NOMO-1 treated with dmso at 0.1 percent for 144 hours (cell line): Measurements from ENCODE around the gene PNPLA2.
A peak's percentile ranks its signal among the peaks of the same experiment; 100 is the strongest.

ENCODE experiments used
- DNase-seq: peaks from one replicate; lab custom pipeline; 2025; ENCODE audit not compliant: unreplicated experiment; lab: John Stamatoyannopoulos, UW

The PNPLA2 gene

GRCh38 chr11:797296-798092 lies 21.2 kb upstream of the PNPLA2 start:
- DNase-seq = peak; percentile 58

- DNase-seq = peak; percentile 67
Observed at GRCh38 chr11:798093-798713, 20.5 kb upstream of the PNPLA2 start, which contains the start of gene SLC25A22. Gene SLC25A22 (minus strand): TSS chr11:798281. CDS start chr11:795006, 3,275 bp downstream.

GRCh38 chr11:799641-800316 lies 18.9 kb upstream of the PNPLA2 start:
- no peak for DNase-seq

GRCh38 chr11:800473-800872 lies 18.2 kb upstream of the PNPLA2 start:
- no peak for DNase-seq

- no peak for DNase-seq
Observed at GRCh38 chr11:801097-801780, 17.5 kb upstream of the PNPLA2 start.

DNA sequence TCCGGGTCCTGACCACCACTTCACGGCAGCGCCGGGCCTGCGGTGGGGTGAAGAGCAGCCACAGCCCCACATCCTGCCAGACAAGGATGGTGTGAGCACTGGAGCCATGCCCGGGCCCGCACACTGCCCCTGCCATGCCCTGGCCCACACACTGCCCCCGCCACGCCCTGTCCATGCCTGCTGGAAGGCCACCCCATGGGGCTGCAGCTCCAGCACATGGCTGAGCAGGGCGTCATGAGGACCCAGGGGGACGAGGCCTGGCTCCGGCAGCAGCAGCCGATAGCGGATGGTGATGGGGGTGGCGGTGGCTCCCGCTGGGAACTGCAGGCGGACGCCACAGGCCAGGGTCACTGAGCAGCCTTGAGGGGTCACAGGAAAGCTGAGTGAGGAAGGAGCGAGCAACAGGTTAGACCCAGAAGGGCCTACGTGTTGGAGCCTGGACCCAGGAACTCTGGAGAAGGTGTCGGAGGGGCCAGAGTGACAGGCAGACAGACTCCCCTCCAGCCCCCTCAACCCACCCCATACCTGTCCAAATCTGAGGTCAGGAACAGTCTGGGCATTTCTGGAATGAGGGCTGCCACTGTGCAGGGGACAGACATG lies 16.6 kb upstream of the PNPLA2 start:
- DNase-seq = no peak

- DNase-seq = no peak
Observed at GRCh38 chr11:802693-803466, 15.8 kb upstream of the PNPLA2 start.

DNA sequence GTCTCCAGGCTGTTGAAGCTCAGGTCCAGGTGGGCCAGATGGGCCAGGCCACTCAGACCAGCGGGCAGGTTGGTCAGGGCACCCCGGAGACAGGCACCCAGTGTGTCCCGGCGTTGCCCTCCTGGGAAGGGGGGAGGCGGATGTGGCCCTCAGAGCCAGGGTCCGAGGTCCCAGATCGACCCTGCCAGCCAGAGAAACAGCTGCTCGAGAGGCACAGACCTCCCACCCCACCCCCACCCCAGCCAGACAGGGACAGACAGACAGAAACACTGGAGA lies 15.3 kb upstream of the PNPLA2 start:
- no peak for DNase-seq

DNA sequence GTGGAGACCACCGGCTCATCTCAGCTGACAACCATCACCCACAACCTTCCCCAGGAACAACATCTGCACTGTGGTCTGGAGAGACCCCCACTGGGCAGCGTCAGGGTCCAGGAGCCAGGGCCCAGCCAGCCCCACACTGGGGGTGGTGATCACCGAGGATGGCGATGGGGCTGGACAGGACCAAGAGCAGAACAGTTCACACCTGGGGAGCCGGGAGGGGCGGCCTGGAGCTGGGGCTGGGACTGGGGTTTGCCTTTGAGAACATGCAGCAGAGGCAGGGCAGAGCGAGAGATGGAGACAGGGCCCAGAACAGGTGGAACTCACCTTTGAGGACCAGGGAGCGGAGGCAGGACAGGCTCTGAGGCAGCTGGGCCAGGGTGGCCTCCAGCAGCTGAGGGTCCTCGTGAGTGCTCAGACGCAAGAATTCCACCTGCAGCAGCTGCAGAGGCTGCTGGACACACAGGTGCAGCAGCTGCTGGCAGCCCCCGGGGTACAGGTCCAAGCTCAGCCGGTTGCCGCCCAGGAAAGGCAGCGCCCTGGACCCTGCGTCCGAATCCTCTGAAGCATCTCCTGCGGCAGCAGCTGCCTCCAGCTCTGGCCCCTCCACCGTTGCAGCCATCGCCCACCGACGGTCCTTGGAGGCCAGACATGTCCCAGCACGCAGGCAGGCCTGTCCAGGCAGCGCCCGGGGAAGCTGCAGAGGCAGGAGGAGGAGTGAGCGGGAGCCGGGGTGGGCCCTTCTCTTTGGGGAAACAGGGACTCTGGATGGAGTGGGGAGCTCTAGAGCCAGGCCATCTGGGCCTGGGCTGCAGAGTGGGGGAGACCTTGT lies 14.7 kb upstream of the PNPLA2 start:
- DNase-seq = no peak

GRCh38 chr11:804599-804964 lies 14.1 kb upstream of the PNPLA2 start:
- no peak for DNase-seq

DNA sequence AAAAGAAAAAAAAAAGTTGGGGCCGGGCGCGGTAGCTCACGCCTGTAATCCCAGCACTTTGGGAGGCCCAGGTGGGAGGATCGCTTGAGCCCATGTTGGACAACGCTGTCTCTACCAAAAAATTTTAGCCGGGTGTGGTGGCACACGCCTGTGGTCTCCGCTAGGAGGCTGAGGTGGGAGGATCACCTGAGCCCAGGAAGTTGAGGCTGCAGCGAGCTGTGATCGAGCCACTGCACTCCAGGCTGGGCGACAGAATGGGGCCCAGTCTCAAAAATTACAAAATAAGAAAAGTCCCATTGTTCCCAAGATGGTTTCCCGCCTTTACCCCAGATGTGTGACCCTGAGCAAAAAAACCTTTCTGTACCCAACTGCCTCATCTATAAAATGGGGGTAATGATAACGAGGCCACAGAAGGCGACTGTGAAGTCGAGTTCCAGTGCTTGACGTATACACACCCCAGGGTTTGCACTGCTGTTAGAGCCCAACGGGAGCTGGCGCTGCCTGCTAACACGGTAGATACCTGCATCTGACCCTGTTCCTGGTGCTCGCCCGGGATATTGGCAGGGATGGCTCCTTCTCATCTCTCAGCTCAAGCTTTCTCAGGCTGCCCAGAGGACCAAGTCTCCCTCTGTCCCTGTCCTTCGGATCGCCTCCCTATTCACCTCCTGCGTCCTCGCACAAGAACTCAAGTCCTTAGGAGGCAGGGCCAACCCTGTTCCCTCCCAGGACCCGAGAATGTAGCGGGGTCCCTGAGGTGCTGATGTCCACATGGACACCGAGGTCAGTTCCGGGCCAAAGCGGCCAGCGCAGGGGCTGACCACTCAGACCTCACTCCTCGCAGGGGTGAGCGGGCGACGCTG lies 10.1 kb upstream of the PNPLA2 start:
- DNase-seq = no peak

DNA sequence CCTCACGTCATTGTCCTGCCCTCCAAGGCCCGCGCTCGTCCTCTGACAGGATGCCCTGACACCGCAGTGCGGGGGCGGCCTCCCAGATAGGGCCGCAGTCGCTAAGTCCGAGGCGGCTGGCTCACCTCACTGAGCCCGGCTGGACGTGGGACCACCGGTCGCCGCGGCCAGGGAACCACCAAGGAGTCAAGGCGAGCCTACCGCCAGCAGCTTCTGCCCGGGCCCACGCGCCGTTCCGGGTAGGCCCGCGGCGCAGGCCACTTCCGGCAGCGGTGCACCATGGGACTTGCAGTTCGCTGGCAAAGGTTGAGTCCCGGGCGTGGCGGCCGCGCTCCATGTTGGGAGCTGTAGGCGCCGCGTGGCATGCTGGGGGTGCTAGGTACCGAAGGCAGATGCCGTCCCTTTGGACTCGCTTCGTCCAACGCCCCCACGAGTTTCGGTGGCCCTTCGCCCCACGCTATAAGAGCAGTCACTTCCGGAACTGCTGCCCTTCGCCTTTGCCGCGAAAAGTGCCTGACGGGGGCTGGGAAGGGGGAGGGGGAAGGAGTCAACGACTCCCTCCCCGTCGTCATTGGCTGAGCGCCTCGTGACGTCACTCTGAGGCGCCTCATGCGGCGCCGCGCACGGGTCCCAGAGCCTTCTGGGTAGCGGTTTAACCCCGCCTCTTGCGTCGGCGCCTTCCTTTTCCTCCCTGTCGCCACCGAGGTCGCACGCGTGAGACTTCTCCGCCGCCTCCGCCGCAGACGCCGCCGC lies 9.3 kb upstream of the PNPLA2 start, which contains the start of gene RPLP2:
RPLP2 (plus strand) TSS at position 681 of the 753 bp plus-strand sequence. CDS start 268 bp downstream, outside the sequence.
- DNase-seq = peak; percentile 89

GRCh38 chr11:810040-810567 lies 8.6 kb upstream of the PNPLA2 start:
- no peak for DNase-seq

DNA sequence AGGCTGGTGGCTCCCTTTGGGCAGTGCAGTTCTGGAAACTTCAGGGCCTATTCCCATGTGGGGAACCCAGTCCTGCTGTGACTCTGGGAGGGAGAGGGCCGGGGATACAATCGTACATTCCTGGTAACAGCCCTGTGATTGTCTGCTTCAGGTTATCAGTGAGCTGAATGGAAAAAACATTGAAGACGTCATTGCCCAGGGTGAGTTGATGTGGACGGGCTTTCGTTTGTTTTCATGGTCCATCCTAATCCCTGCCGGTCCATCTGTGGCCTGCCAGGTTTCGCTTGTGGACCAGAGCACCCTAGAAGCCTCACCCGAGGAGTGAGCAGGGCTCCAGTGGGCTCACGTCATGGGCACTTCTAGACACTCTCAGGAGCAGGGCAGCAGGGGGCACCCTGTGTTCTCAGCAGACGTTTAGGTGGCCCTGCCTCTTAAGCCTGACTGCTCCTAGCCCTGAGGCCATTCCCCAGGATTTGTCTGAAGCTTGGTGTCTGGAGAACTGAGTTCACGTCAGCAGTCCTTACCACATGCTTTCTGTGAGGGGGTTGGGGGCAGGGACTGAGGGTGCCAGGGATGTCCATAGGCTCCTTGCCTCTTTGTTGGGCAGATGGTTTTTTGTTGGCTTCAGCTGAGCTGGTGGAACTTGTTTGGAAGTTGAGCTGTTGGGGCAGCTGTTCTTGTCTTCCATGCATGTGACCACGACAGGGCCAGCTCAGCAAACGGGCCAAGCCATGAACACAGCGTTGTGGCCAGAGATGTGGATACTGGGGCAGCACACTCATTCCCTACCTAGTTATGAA lies 7.1 kb upstream of the PNPLA2 start:
- DNase-seq = no peak

DNA sequence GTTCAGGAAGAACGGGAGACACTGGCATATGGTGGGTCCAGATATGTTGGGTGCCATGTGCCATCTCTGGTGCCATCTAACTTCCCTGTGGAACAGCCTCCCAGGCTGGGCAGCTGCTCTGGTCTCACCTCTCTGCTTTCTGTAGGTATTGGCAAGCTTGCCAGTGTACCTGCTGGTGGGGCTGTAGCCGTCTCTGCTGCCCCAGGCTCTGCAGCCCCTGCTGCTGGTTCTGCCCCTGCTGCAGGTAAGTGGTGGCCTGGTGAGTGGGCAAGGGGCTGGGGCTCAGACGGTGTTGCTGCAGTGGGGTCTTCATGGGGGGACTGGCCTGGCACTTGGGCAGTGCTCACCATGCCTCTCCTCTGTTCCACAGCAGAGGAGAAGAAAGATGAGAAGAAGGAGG lies 6.3 kb upstream of the PNPLA2 start:
- DNase-seq = no peak

- no peak for DNase-seq
Observed at GRCh38 chr11:813072-813455, 5.7 kb upstream of the PNPLA2 start.
